ENCODE data around the gene NADSYN1. TPM values are rescaled to one million over a fixed set of nuclear protein-coding genes. Genes with fewer than 3 reads are reported as not detected.

Gene NADSYN1
- polyA plus RNA-seq, 3 donors, result 44.1 to 162 (median 44.8) TPM

GRCh38 chr11:71473793-71474080, 20.7 kb downstream of the NADSYN1 start:
- Histone ChIP-seq H3K4me3 (replicated peaks in 1 of 3; ENCODE audit: low read depth in 2 of 3, low read length in 3 of 3) (no peak overlapping the region), H3K36me3 (replicated peaks in 1 of 2; ENCODE audit: control insufficient read depth in 1 of 2, insufficient read depth in 2 of 2, low read length in 2 of 2) (peaks cover 74 to 86% of the 10 kb centered on the region in 2 donors), H3K9me3 (replicated peaks in 1 of 2; ENCODE audit: control insufficient read depth in 1 of 2, insufficient read depth in 1 of 2, low read length in 2 of 2) (peaks cover 0 to 3% of the 10 kb centered on the region in 2 donors), H2AFZ (ENCODE audit: insufficient read depth, low read depth, low read length, poor library complexity, severe bottlenecking) (no peak overlapping the region), H3K79me2 (ENCODE audit: insufficient read depth, low read length) (no peaks in the 10 kb centered on the region), H3K27me3 (ENCODE audit: control insufficient read depth in 2 of 2, insufficient read depth in 2 of 2, low read length in 2 of 2) (no peaks in the 10 kb centered on the region), H3K4me1 (ENCODE audit: control insufficient read depth in 1 of 2, insufficient read depth in 2 of 2, low read length in 2 of 2) (no peaks in the 10 kb centered on the region), H3K4me2 (replicated peaks; ENCODE audit: extremely low read depth, low read length, poor library complexity, severe bottlenecking) (no peak overlapping the region), H3K27ac (ENCODE audit: low read depth in 1 of 2, low read length in 2 of 2) (no peak overlapping the region), H3K9ac (ENCODE audit: insufficient read depth, low read length, poor library complexity, severe bottlenecking) (no peak overlapping the region), H4K20me1 (ENCODE audit: insufficient read depth, low read length) (peaks cover 4% of the 10 kb centered on the region)
- Mint-ChIP-seq H3K4me1 (no peaks in the 10 kb centered on the region), H3K9me3 (peaks cover 0 to 7% (median 0%) of the 10 kb centered on the region in 7 donors), H3K4me3 (no peak overlapping the region), H3K27ac (peak overlapping the region in 1 of 7 donors; percentile 32), H3K27me3 (ENCODE audit: low read depth in 3 of 3) (no peaks in the 10 kb centered on the region), H3K36me3 (peaks cover 76 to 93% of the 10 kb centered on the region in 2 donors)
- WGBS (ENCODE audit: insufficient coverage), result 97% methylated on average over 14 of the region's 14 CpGs
- intact Hi-C loops (cut with micrococcal nuclease), result no loop called here
- no peak for DNase-seq
- TF ChIP-seq CTCF (IDR thresholded peaks at IDR 0.05), result no peak

- Histone ChIP-seq H3K27me3 (ENCODE audit: control insufficient read depth in 2 of 2, insufficient read depth in 2 of 2, low read length in 2 of 2) (no peaks in the 10 kb centered on the region), H3K4me1 (ENCODE audit: control insufficient read depth in 1 of 2, insufficient read depth in 2 of 2, low read length in 2 of 2) (no peaks in the 10 kb centered on the region), H2AFZ (ENCODE audit: insufficient read depth, low read depth, low read length, poor library complexity, severe bottlenecking) (no peak overlapping the region), H4K20me1 (ENCODE audit: insufficient read depth, low read length) (peaks cover 4% of the 10 kb centered on the region), H3K9me3 (replicated peaks in 1 of 2; ENCODE audit: control insufficient read depth in 1 of 2, insufficient read depth in 1 of 2, low read length in 2 of 2) (no peaks in the 10 kb centered on the region), H3K27ac (ENCODE audit: low read depth in 1 of 2, low read length in 2 of 2) (no peak overlapping the region), H3K9ac (ENCODE audit: insufficient read depth, low read length, poor library complexity, severe bottlenecking) (no peak overlapping the region), H3K4me3 (replicated peaks in 1 of 3; ENCODE audit: low read depth in 2 of 3, low read length in 3 of 3) (no peak overlapping the region), H3K4me2 (replicated peaks; ENCODE audit: extremely low read depth, low read length, poor library complexity, severe bottlenecking) (no peak overlapping the region), H3K36me3 (replicated peaks in 1 of 2; ENCODE audit: control insufficient read depth in 1 of 2, insufficient read depth in 2 of 2, low read length in 2 of 2) (peaks cover 79 to 86% of the 10 kb centered on the region in 2 donors), H3K79me2 (ENCODE audit: insufficient read depth, low read length) (no peaks in the 10 kb centered on the region)
- H3K4me1 Mint-ChIP-seq, result no peaks in the 10 kb centered on the region
- intact Hi-C loops (cut with micrococcal nuclease), result no loop called here
- H3K9me3 Mint-ChIP-seq, result peaks cover 0 to 2% (median 0%) of the 10 kb centered on the region in 7 donors
- peak overlapping the region in 2 of 7 donors; percentile 42 to 57 for H3K27ac Mint-ChIP-seq
- H3K4me3 Mint-ChIP-seq, result no peak overlapping the region
- no peak for TF ChIP-seq CTCF (IDR thresholded peaks at IDR 0.05)
- peaks cover 78 to 93% of the 10 kb centered on the region in 2 donors for H3K36me3 Mint-ChIP-seq
- no peak for DNase-seq
- H3K27me3 Mint-ChIP-seq (ENCODE audit: low read depth in 3 of 3), result no peaks in the 10 kb centered on the region
- WGBS (ENCODE audit: insufficient coverage), result 98% methylated on average over 22 of the region's 27 CpGs
Observed at GRCh38 chr11:71474141-71474770, 21.3 kb downstream of the NADSYN1 start.

Measured in CD14-positive monocyte (primary cell).